GM18861 (cell line): ENCODE data around the gene NECAP2.
"Not testable (repeated sequence)": the region's sequence is repeated elsewhere in the genome, so short reads cannot be mapped to it uniquely, and the experiment has no call there.

Source experiments
- ATAC-seq: cut with Tn5 transposase; IDR thresholded peaks from one replicate; pipeline ENCODE4 v1.9.1; 2021; ENCODE audit not compliant: unreplicated experiment

Gene NECAP2

DNA sequence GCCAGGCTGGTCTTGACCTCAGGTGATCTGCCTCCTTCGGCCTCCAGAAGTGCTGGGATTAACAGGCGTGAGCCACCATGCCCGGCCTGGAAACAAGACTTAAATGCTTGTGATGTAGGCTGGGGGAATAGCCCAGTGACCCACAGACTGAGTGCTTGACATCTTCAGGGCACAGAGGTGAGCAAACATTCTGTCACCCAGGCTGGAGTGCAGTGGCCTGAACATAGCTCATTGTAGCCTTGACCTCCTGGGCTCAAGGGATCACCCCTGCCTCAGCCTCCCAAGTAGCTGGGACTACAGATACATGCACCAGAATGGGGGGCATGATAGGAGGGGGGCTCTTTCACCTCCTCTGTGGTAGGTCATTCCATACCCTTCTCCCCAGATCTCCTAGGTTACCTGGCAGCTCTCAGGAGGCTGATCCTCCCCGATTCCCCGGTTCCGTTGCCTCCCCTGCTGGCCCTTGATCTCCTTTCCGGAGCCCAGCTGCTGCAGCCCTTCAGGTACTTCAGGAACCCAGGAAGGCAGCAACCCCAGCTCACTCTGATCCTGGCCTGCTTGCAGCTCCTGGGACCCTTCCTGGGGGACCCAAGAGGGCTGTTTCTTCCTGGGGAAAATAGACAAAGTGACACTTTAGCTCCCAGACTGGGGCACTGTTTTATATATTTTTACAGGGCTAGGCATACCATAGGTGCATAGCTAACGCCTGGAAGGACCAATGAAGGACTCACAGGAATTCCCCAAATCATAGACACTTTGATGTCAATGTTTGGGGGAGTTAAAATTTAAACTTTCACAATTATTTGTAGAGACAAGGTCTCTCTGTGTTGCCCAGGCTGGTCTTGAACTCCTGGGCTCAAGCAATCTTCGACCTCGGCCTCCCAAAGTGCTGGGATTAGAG, 15.1 kb upstream of the NECAP2 start:
- no peak for ATAC-seq

DNA sequence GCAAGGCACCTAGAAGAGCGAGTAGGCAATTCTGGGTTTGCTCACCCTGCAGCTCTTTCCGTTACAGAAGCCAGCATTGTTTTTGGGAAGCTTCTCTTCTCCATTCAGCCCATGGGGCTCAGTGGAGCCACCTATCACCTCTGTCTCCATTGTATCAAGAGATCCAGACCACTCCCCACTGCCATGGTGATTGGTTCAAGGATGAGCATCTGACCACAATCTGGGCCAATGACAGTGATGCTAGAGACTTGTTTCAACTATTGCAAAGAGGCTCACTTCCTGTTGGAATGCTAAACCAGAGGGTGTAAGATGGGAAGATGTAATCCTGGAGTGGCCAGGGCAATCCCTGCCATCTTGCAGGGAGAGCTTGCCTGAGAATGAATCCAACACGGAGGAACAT, 9.9 kb upstream of the NECAP2 start:
- ATAC-seq = no peak

DNA sequence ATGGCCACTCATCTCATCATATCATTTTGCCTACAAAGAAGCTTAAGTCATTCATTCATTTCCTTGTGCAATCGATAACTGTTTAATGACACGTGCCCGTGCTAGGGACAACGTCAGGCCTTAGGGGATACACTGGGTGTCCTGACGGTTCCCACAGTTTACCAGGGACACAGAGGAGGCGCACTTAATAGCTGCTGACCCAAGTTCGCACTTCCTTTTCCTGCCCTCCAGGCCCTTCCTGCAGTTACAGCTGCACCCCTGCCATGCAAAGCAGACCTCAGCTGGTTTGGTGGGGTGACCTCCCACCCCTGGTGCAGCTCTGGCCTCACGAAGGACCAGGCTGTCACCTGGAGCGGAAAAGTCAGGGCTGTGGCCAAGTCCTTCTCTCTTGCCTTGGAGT, 7.5 kb upstream of the NECAP2 start:
- no peak for ATAC-seq

DNA sequence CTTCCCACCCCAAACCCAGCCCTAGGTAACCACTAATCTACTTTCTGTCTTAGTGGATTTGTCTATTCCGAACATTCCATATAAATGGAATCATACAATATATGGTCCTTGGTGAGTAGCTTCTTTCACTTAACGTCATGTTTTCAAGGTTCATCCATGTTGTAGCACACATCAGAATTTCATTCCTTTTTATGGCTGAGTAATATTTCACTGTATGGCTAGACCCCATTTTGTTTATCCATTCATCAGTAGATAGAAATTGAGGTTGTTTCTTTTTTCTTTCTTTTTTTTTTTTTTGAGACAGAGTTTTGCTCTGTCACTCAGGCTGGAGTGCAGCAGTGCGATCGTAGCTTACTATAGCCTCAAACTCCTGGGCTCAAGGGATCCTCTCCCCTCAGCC, 6.5 kb upstream of the NECAP2 start:
- no peak for ATAC-seq

DNA sequence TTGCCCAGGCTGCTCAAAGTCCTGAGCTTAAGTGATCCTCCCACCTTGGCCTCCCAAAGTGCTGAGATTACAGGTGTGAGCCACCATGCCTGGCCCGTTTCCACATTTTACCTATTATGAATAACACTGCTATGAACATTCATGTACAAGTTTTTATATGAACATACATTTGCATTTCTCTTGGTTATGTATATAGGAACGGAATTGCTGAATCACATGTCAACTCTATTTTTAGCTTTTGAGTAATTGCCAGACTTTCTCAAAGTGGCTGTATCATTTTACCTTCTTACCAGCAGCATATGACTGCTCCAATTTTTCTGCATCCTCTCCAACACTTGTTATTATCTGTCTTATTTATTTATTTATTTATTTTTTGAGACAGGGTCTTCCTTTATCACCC, 6.0 kb upstream of the NECAP2 start:
- no peak for ATAC-seq

DNA sequence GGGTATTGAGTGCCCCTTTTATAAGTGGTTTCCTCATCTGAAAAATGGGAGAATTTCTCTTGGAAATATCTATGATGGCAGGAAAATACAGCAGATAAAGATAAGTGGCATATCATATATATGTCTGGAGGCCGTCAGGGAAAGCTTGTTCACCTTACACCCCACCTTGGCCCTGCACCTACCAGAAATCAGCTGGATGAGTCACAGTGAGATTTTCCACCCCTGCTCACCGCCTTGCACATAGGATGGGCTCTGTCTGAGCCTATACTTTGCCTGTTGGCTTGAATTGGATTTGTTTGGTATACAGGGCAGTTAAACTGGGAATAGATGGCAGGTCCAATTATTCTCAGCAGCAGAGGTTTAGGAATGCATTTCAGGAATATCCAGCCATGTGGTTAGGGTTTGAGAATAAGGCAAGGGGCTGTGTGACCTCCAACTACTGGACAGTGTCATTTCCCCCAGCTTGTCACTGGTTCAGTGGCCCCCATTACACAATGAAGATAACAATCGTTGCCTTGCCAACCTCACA, 3.5 kb upstream of the NECAP2 start, which contains the start of gene SPATA21:
SPATA21 (minus strand) TSS at position 479 of the 529 bp plus-strand sequence. CDS start 6,053 bp downstream, outside the sequence.
- no peak for ATAC-seq

DNA sequence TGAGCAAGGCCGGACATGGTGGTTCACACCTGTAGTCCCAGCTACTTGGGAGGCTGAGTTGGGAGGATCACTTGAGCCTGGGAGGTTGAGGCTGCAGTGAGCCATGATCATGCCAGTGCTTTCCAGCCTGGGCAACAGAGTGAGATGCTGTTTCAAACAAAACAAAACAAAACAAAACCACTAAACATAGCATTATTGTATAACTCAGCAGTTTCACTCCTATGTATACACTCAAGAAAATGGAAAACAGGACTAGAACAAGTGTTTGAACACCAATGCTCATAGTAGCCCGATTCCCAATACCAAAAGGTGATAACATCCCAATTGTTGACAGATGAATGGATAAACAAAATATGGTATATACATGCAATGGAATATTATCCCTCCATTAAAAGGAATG, 2.0 kb upstream of the NECAP2 start:
- no peak for ATAC-seq

DNA sequence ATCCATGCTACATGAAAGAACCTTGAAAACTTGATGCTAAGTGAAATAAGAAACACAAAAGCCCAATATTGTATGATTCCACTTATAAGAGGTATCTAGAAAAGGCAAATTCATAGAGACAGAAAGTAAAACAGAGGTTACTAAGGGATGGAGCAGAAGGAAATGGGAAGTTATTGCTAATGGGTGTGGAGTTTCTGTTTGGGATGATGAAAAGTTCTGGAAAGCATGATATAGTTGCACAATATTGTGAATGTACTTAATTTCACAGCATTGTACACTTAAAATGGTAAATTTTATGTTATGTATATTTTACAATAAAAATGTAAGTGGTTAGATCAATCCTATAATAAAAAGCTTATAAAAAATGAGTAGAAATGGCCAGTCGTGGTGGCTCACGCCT, 1.6 kb upstream of the NECAP2 start:
- no peak for ATAC-seq

DNA sequence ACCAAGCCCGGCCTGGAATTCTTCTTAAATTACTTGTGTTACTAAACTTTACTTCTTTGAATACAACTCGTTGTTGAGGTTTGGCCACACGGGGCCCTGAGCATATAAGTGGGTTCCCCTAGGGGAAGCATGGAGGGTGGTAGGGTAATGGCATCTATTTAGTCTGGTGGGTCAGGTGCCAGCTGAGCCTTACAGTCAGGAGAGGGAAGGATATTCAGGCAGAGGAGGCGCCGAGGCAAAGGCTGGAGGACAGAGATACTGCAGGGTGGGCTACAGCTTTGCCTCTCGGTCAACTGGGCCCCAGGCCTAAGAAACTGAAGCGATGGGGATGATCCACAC, 424 bp upstream of the NECAP2 start:
- no peak for ATAC-seq

DNA sequence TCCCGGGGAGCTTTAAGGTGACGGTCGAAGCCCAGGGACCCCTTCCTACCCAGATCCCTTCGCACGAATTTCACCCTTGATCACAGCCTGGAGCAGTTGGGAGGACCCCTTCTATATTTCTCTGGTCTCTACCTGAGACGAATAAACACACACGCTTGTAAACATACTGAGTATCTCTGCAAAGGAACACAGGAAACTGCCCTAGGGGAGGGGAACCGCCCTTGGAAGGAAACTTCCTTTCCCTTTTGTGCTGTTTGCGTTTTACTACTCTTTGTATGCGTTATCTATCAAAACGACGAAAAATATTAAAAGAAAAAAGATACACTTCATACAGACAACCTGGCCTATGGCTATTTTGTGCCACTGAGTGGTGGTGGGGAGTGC, 750 bp downstream of the NECAP2 start:
- ATAC-seq = no peak

DNA sequence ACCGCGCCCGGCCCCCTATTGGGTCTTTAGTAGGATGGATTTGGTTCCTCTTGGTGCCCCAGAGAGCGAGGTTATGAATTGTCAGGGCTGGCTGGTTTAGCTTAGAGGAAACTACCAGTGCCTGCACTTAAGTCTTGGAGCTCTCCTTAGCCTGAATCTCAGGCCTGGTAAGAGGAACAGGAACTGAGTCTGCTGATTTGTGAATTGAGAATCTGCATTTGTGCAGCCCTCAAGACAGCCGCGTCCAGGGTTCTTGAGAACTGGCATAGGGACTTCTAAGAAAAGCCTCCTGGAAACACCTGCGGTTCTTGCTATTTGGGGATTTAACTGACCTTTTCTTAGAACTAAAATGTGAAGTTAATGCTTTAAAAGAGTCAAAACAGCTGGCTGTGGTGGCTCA, 1.7 kb downstream of the NECAP2 start:
- ATAC-seq = no peak

DNA sequence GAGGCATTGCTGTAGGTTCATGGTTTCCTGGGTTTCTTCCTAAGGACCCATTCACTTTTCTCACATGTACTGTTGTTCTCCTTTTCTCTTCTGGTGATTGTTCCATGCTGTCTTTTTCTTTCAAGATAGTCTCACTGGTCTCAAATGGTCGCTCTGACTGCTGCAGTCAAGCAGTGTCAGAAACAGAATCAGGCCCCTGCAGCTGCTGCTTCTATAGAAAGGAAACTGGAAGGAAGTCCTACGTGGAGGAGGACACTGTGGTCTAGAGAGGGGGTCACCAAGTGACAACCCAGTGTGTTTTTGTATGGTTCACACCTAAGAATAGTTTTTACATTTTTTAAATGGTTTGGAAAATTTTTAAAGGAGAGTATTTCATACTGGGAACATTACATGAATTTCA, 2.4 kb downstream of the NECAP2 start:
- ATAC-seq = no peak

DNA sequence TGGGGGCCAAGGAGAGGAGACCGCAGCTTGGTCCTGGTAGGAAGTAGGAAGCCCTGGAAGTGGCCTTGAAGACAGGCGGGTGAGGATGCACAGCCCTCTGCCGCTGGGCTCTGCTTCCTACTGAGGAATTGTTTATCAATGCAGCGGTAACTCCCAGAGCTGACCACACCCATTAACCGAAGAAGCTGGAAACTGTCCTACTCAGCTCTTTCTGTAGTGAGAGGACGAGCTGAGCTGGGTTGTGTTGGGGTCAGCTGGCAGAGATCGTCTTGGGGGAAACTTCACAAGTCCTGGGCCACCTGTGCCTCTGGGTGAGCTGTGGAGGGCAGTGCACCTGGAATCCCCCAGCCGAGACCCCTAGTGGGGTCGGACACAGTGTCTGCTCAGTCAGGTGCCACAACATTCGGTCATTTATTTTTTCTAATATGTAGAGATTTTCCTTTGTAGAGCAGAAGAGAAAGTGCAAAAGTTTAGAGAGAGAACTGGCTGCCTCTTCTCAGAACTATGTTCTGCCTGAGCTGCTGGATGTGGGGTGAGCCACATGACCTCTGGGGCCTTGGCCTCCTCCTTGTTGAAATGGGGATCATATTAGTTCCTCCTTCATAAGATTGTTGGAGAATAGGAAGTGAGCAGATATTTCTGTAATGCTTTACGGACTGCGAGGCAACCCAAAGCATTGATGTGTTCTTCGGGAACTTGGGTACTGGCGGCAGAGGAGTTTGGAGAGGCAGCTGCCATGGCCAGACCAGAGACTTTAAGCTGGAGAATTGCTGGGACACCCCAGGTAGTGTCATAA, 3.6 kb downstream of the NECAP2 start:
- ATAC-seq = no peak

DNA sequence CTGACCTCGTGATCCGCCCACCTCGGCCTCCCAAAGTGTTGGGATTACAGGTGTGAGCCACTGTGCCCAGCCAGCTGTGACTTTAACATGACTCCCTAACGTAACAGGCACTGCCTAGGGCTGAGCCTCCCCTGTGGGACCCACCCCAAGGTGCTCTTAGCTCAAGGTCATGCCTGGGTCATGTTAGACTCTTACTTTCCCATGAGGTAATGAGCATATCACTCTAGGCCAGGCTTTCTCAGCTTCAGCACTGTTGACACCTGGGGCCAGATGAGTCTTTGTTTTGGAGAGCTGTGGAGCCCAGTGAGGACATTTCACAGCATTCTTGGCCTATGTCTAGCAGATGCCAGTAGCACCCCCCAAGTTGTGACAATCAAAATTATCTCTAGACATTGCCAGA, 4.5 kb downstream of the NECAP2 start:
- ATAC-seq = no peak

DNA sequence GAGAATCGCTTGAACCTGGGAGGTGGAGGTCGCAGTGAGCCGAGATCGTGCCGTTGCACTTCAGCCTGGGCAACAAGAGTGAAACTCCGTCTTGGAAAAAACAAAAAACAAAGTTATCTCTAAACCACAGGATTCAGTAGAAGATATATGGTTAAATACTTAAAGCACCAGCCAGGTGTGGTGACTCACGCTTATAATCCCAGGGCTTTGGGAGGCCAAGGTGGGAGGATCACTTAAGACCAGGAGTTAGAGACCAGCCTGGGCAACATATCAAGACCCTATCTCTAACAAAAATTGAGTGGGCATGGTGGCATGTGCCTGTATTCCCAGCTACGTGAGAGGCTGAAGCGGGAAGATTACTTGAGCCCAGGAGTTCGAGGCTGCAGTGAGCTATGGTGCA, 5.6 kb downstream of the NECAP2 start:
- ATAC-seq = no peak

DNA sequence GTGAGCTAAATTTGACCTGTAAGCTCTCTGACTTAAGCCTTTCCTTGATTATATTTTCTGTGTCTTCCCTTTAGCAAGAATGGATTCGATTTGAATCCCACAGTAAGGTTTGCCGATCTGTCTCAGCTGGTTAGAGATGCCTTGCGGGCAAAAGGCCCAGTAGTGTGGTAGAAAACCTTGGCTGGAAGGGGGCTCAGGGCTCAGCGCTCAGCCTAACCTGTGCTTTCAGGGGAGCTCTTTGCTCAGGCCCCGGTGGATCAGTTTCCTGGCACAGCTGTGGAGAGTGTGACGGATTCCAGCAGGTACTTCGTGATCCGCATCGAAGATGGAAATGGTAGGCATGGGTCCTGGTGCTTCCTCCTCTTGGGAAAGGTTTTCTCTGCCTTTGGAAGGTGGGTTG, 7.1 kb downstream of the NECAP2 start:
- no peak for ATAC-seq

DNA sequence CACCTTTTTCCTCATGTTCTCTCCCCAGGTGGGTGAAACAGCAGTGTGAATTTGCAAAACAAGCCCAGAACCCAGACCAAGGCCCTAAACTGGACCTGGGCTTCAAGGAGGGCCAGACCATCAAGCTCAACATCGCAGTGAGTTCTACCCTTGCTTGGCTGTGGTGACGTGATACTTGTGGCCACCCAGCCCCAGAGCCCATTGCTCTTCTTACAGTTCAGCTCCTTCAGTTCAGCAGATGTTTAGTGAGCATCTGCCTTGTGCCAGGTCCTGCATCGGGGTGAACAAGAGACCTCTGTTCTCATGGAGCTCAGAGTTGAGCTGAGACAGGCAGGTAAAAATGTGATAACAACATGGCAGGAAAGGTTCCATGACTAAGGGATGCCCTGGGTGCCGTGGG, 8.5 kb downstream of the NECAP2 start:
- ATAC-seq = no peak

DNA sequence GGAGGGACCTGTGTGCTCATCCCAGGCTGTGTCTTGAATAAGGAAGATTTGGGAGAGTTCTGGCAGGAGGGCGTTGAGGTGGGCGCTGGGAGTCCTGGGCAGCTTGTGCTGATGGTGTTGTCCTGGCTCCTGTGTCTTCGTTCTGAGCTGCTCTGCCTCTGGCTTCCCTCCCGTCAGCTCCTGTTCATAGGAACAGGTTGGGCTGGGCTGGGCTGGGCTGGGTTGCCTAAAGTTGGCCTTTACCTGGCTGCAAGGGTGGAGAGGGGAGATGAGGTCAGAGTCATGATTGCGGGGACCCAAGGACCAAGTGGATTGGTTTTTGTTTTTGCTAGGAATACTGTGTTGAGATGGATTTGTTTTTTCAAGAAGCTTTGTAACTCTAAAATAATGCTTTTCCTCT, 9.1 kb downstream of the NECAP2 start:
- no peak for ATAC-seq

DNA sequence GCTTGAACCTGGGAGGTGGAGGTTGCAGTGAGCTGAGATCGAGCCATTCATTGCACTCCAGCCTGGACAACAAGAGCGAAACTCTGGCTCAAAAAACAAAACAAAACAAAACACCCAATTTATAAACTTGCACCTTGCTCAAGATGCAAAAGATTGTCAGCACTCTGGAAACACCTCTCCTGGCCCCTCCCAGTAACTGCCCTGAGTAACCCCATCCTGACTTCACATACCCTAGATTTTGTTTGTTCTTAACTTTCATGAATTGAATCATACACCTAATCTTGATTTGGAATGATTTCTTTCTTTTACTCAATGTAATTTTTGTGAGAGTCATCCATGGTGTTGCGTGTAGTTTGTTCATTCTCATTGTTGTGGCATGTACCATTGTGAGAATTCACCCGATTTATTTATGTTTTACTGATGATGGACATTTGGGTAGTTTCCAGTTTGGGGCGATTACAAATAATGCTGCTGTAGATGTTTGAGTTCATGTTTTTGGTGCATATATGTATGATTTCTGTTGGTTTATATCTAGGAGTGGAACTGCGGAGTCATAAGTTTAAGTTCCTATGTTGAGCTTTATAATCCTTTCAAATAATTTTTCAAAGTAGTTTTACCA, 10.4 kb downstream of the NECAP2 start:
- no peak for ATAC-seq

DNA sequence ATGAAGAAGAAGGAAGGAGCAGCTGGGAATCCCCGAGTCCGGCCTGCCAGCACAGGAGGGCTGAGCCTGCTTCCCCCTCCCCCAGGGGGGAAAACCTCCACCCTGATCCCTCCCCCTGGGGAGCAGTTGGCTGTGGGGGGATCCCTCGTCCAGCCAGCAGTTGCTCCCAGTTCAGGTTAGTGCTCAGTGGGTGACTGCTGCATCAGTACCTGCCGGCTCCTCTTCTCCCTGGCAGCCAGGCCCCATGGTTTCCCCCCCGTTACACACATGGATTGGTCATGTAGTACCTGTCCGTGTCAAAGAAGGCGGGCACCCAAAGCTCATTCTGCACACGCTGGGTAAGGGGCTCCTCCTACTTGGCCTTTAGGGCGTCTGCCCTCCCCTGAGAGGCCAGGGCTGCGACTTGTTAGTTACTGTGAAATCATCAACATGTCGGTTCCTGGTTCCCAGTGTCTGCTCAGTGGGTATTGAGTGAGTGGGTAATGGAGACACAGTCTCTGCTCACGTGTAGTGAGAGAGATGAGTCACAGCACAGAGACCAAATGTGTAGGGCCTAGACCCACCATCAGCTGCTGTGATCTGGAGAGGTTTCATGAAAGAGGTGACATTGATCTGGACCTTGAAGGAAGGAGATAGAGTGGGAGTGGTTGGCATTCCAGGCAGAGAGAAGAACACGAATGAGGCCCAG, 11.5 kb downstream of the NECAP2 start:
- no peak for ATAC-seq

DNA sequence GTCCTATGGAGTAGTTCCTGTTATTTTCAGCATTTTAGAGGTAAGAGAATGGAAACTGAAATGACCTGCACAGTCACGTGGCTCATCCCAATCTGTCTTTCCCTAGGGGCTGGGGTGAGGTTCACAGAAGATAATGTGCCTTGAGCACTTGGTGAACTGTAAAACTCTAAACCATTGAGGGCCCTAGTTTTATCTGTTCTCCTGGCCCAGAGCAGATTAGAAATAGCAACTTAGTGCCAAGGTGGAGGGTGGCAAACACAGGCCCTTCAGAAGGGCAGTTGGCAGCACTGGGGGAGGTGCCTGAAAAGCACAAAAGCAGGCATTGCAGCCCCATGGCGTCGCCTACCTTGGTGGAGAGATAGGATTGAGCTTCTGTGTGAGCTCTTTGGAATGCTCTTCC, 14.4 kb downstream of the NECAP2 start:
- not testable (repeated sequence) for ATAC-seq
